MCF 10A (cell line): ENCODE results near the gene MMP24OS. TPM values are rescaled to one million over a fixed set of nuclear protein-coding genes. Genes with fewer than 3 reads are reported as not detected.

ENCODE experiments used
- BruUV-seq: library from RNA; stranded (reverse); fragments of 400-500 nt; replicated peaks from 2 replicates; lab custom pipeline; 2021; lab: Mats Ljungman, UMichigan
- CTCF ChIA-PET: fragments of 300-600 bp; sonication (Branson Sonifier 250); formaldehyde crosslinking; extraction: SDS; loops from one replicate; lab custom pipeline; 2021; ENCODE audit warnings: antibody characterized with exemption, inconsistent platforms; lab: Yijun Ruan, JAX
- POLR2A ChIA-PET: fragments of 300-600, 350-650 bp; sonication (Branson Sonifier 250); formaldehyde crosslinking; extraction: SDS; loops from one replicate; lab custom pipeline; 2020; ENCODE audit warnings: antibody characterized with exemption, inconsistent platforms; lab: Yijun Ruan, JAX
- DNase-seq: peaks from one replicate; pipeline ENCODE4 v3.0.0-alpha.2; 2018; ENCODE audit not compliant: unreplicated experiment
- H3K27ac Mint-ChIP-seq: one replicate; pipeline ENCODE4 v1.8.0; 2022; ENCODE audit warnings: mild to moderate bottlenecking, low read depth, mixed read lengths; ENCODE audit not compliant: unreplicated experiment
- H3K27me3 Mint-ChIP-seq: one replicate; pipeline ENCODE4 v1.8.0; 2022; ENCODE audit warnings: mixed read lengths; ENCODE audit not compliant: insufficient read depth, unreplicated experiment
- H3K36me3 Mint-ChIP-seq: one replicate; pipeline ENCODE4 v1.8.0; 2022; ENCODE audit warnings: mild to moderate bottlenecking, moderate library complexity, mixed read lengths; ENCODE audit not compliant: insufficient read depth, unreplicated experiment
- H3K4me1 Mint-ChIP-seq: one replicate; pipeline ENCODE4 v1.8.0; 2022; ENCODE audit warnings: mixed read lengths; ENCODE audit not compliant: insufficient read depth, unreplicated experiment
- H3K4me3 Mint-ChIP-seq: one replicate; pipeline ENCODE4 v1.8.0; 2022; ENCODE audit warnings: mild to moderate bottlenecking, moderate library complexity, mixed read lengths; ENCODE audit not compliant: unreplicated experiment
- H3K9me3 Mint-ChIP-seq: one replicate; pipeline ENCODE4 v1.8.0; 2022; ENCODE audit warnings: mixed read lengths; ENCODE audit not compliant: unreplicated experiment
- intact Hi-C: fragments of 100-400 bp; cut with micrococcal nuclease; formaldehyde crosslinking; loops from 2 replicates; pipeline ENCODE4 v1.14.1; 2022
- total RNA-seq: library from RNA; stranded (reverse); gene quantifications from 2 replicates; pipeline ENCODE4 v1.2.3, GENCODE V29; 2022
- TF ChIP-seq, protein P1 (sequence below): fragments of 200-600 bp; IDR thresholded peaks from one replicate; pipeline ENCODE4 v1.8.0; 2022; ENCODE audit warnings: antibody characterized with exemption, mild to moderate bottlenecking; ENCODE audit not compliant: unreplicated experiment

The MMP24OS gene
- total RNA-seq, 1 experiment from 2014 or later: 52.2 TPM

DNA sequence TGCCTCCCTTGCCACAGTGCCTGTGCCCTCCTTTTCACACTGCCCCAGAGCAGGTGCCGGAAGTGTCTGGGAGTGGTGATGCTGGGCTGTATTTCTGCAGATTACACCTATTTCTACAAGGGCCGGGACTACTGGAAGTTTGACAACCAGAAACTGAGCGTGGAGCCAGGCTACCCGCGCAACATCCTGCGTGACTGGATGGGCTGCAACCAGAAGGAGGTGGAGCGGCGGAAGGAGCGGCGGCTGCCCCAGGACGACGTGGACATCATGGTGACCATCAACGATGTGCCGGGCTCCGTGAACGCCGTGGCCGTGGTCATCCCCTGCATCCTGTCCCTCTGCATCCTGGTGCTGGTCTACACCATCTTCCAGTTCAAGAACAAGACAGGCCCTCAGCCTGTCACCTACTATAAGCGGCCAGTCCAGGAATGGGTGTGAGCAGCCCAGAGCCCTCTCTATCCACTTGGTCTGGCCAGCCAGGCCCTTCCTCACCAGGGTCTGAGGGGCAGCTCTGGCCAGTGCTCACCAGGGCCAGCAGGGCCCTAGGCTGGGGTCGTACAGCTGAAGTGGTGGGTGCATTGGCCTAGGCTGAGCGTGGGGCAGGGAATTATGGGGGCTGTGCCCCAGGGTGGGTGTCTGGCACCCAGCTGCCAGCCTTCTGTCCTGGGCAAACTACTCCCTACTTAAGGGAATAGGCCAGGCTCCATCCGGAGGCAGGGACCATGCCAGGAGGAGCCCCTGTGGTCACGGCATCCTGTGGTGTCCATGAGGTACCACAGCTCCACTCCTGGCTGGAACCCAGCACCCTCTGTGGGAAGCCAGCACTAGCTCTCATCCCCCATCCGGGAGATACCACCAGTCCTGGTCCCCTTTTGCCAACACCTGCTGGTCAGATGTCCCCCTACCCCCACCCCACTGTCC is 3.5 kb downstream of the MMP24OS start:
- H3K27me3 Mint-ChIP-seq: no peaks in the 10 kb centered on the region

DNA sequence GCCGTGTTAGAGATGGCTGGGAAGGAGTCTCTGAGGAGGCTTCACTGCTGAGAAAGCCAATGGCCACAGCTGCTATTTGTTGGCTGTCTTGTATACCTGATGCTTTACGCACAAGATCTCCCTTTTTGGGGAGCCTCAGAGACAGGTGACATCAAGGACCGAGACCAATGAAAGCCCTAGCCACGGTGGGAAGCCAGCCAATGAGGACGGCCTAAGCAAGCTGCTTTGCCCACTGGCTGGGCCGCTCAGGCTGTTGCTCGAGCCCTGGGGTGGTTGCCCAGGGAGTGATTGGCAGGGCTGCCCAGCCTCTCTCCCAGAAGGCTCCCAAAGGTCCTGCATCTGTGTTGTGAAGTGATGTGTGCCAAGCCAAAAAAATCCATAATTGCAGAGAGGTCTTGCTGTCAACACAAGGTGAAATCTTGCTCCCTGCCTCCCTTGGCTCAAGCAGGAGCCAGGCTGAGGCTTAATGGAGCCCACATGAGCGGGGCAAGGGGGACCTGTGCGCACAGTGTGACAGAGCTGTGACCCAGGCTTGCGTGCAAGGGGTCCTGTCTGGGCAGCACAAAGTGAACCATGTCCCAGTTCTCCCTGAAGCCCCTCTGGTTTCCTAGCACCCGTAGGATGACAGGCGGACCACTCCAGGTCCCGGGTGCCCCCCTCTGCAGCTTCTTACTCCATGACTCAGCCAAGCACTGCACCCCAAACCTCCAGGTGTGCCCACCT is 4.3 kb downstream of the MMP24OS start:
- CTCF ChIA-PET: interaction anchor here (0.6 to 1.2 kb wide), 4 partner anchors 14 to 177 kb away, joined by 3 to 6 read pairs (median 4); no protein-coding TSS in a partner anchor
- POLR2A ChIA-PET: interaction anchor here (0.7 to 2.0 kb wide), 5 partner anchors 9 to 31 kb away, joined by 3 to 7 read pairs (median 6); partner anchors contain the start of gene FAM83C
- DNase-seq: no peak
- Mint-ChIP-seq H3K4me1 (peaks cover 13% of the 10 kb centered on the region), H3K27me3 (no peaks in the 10 kb centered on the region), H3K4me3 (no peak overlapping the region), H3K36me3 (peaks cover 25% of the 10 kb centered on the region), H3K9me3 (no peaks in the 10 kb centered on the region), H3K27ac (no peak overlapping the region)
- TF ChIP-seq, protein P1, sequence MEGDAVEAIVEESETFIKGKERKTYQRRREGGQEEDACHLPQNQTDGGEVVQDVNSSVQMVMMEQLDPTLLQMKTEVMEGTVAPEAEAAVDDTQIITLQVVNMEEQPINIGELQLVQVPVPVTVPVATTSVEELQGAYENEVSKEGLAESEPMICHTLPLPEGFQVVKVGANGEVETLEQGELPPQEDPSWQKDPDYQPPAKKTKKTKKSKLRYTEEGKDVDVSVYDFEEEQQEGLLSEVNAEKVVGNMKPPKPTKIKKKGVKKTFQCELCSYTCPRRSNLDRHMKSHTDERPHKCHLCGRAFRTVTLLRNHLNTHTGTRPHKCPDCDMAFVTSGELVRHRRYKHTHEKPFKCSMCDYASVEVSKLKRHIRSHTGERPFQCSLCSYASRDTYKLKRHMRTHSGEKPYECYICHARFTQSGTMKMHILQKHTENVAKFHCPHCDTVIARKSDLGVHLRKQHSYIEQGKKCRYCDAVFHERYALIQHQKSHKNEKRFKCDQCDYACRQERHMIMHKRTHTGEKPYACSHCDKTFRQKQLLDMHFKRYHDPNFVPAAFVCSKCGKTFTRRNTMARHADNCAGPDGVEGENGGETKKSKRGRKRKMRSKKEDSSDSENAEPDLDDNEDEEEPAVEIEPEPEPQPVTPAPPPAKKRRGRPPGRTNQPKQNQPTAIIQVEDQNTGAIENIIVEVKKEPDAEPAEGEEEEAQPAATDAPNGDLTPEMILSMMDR: no peak
- no TSS peak for BruUV-seq
- intact Hi-C loops: no loop called here

More for the DNA sequence above, 3.5 kb downstream of the MMP24OS start:
- H3K36me3 Mint-ChIP-seq: peaks cover 34% of the 10 kb centered on the region
- ChIA-PET CTCF (interaction anchor here (0.5 to 1.3 kb wide), 6 partner anchors 20 to 178 kb away, joined by 3 to 4 read pairs (median 3); no protein-coding TSS in a partner anchor), POLR2A (interaction anchor here (0.6 to 7.3 kb wide), 3 partner anchors 10 to 293 kb away, joined by 3 to 92 read pairs (median 7); no protein-coding TSS in a partner anchor)
- intact Hi-C loops: no loop called here
- BruUV-seq: no TSS peak
- no peak overlapping the region for H3K4me3 Mint-ChIP-seq
- no peaks in the 10 kb centered on the region for H3K9me3 Mint-ChIP-seq
- TF ChIP-seq, protein P1: no peak
- DNase-seq: no peak
- H3K27ac Mint-ChIP-seq: no peak overlapping the region
- H3K4me1 Mint-ChIP-seq: peaks cover 18% of the 10 kb centered on the region

DNA sequence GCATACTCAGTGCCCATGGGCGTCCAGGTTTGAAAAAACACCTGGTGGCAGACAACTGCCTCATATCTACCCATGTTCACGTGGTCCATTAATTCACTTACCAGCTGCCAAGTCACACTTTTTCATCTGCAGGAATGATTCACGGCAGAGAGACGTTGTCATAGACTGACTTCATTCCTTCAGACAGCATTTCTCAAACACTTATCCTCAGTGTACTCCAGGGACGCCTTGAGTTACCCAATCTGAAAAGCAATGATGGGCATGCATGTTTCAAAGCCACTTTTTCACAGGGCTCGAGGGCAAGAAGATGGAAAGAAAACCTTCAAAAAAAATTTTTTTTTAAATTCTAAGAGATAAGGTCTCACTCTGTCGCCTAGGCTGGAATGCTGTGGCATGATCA is 6.0 kb downstream of the MMP24OS start:
- intact Hi-C loops: no loop called here
- H3K27me3 Mint-ChIP-seq: no peaks in the 10 kb centered on the region
- H3K4me1 Mint-ChIP-seq: peaks cover 11% of the 10 kb centered on the region
- DNase-seq: peak; percentile 46
- POLR2A ChIA-PET: interaction anchor here (0.5 to 2.0 kb wide), 7 partner anchors 9 to 314 kb away, joined by 3 to 7 read pairs (median 4); partner anchors contain the start of genes EDEM2 and EIF6
- H3K27ac Mint-ChIP-seq: no peak overlapping the region
- peaks cover 8% of the 10 kb centered on the region for H3K36me3 Mint-ChIP-seq
- BruUV-seq: no TSS peak
- H3K4me3 Mint-ChIP-seq: no peak overlapping the region
- H3K9me3 Mint-ChIP-seq: no peaks in the 10 kb centered on the region
- CTCF ChIA-PET: interaction anchor here (0.7 to 3.1 kb wide), 5 partner anchors 125 to 176 kb away, joined by 3 to 19 read pairs (median 4); partner anchors contain the start of gene GDF5
- TF ChIP-seq, protein P1: no peak
